ENCODE data around the gene OMP. TPM values are rescaled to one million over a fixed set of nuclear protein-coding genes. Genes with fewer than 3 reads are reported as not detected.

The OMP gene
- total RNA-seq, 1 donor from 2014 or later, result not detected

DNA sequence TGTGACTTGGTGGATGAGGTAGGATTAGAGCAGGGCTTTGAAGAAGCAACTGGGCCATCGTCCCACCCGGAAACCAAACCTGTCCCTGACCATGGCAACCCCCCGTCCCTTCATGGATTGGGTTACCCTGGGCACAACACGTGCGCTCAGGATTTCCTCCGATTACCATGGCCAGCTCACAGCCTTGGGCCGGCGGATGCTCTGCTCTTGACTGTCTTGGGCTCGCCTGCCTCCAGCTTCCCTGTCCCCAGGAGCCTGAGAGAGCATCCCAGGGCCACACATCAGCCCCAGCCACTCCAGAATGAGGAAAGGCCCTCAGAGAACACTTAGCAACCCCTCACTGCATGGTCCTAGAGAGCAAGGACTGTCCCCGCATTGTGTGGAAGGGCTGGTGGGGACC is 48.2 kb downstream of the OMP start:
- Mint-ChIP-seq H3K27ac (ENCODE audit: unreplicated experiment) (no peak overlapping the region), H3K27me3 (ENCODE audit: low read depth) (peaks cover 4% of the 10 kb centered on the region), H3K4me3 (ENCODE audit: unreplicated experiment) (no peak overlapping the region)

DNA sequence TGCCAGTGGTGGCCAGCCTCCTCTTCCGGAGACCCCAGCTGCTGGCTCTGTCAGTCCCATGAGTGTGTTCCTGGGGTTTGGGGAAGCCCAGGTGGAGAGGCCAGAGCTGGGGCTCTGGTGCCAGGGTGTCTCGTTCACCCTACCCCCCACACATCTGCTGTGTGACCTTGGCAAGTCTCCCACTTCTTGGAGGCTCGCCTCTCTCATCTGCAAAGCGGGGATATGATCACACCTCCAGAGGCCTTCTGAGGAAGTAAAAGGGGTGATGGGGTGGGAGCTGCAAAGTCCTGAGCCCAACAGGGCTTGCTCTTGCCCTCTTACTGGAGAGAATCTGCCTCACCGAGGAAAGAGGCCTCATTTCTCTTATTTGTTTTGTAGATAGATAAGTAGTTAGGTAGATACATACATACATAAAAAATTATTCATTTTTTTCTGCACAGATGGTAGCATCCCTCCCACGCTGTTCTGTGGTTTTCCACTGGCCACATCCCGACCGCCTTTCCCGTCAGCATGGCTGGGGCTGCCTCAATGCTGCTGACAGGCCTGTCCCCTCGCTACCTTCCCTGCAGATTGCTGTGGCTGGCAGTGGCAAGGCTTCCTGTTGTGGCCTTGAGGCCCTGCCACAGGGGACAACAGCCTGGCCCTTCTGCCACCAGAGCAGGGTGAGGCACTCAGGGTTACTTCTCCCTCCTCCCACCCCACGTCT is 49.3 kb downstream of the OMP start:
- TF ChIP-seq, protein P1, sequence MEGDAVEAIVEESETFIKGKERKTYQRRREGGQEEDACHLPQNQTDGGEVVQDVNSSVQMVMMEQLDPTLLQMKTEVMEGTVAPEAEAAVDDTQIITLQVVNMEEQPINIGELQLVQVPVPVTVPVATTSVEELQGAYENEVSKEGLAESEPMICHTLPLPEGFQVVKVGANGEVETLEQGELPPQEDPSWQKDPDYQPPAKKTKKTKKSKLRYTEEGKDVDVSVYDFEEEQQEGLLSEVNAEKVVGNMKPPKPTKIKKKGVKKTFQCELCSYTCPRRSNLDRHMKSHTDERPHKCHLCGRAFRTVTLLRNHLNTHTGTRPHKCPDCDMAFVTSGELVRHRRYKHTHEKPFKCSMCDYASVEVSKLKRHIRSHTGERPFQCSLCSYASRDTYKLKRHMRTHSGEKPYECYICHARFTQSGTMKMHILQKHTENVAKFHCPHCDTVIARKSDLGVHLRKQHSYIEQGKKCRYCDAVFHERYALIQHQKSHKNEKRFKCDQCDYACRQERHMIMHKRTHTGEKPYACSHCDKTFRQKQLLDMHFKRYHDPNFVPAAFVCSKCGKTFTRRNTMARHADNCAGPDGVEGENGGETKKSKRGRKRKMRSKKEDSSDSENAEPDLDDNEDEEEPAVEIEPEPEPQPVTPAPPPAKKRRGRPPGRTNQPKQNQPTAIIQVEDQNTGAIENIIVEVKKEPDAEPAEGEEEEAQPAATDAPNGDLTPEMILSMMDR (IDR thresholded peaks at IDR 0.05), result no peak
- peaks cover 2% of the 10 kb centered on the region for H3K27me3 Mint-ChIP-seq (ENCODE audit: low read depth)
- H3K36me3 Mint-ChIP-seq (ENCODE audit: low read depth), result no peaks in the 10 kb centered on the region
- H3K9me3 Mint-ChIP-seq (ENCODE audit: low read depth), result no peaks in the 10 kb centered on the region
- DNase-seq (ENCODE audit: low spot score), result no peak
- H3K4me1 Mint-ChIP-seq (ENCODE audit: low read depth), result peaks cover 13% of the 10 kb centered on the region
- H3K27ac Mint-ChIP-seq (ENCODE audit: unreplicated experiment), result no peak overlapping the region
- H3K4me3 Mint-ChIP-seq (ENCODE audit: unreplicated experiment), result no peak overlapping the region

More for the DNA sequence above, 48.2 kb downstream of the OMP start:
- TF ChIP-seq, protein P1 (IDR thresholded peaks at IDR 0.05), result no peak
- DNase-seq (ENCODE audit: low spot score), result no peak
- Mint-ChIP-seq H3K4me1 (ENCODE audit: low read depth) (peaks cover 13% of the 10 kb centered on the region), H3K9me3 (ENCODE audit: low read depth) (no peaks in the 10 kb centered on the region), H3K36me3 (ENCODE audit: low read depth) (no peaks in the 10 kb centered on the region)

DNA sequence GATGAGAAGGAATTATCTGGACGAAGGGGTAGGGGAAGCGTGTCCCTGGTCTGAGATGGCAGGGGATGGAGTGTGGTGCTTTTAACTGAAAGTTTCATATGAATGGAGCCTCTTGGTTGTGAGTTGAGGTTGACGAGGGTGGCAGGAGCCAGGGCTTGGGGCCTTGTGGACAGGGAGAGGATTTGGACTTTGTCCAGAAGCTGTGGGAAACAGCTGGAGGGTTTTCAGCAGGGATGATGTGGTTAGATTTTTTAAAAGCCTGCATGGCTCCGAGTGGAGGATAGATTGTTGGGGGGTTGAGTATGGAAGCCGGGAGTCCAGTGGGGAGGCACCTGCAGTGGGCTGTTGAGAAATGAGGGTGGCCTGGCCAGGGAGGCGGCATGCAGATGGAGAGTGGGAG is 50.2 kb downstream of the OMP start:
- Mint-ChIP-seq H3K9me3 (ENCODE audit: low read depth) (no peaks in the 10 kb centered on the region), H3K4me1 (ENCODE audit: low read depth) (peaks cover 13% of the 10 kb centered on the region), H3K36me3 (ENCODE audit: low read depth) (no peaks in the 10 kb centered on the region), H3K27ac (ENCODE audit: unreplicated experiment) (no peak overlapping the region), H3K27me3 (ENCODE audit: low read depth) (peaks cover 2% of the 10 kb centered on the region), H3K4me3 (ENCODE audit: unreplicated experiment) (no peak overlapping the region)
- no peak for DNase-seq (ENCODE audit: low spot score)
- TF ChIP-seq, protein P1 (IDR thresholded peaks at IDR 0.05), result no peak

Other genes starting within 250 kb of the OMP start
- 15.8 to 17.9 TPM (median 16.0 TPM) in 3 replicates for gene ACER3, start 241.9 kb upstream of the OMP start, total RNA-seq
- gene B3GNT6, start 68.4 kb upstream of the OMP start, total RNA-seq, result not detected in 3 replicates
- 11.9 to 16.7 TPM (median 13.6 TPM) in 3 replicates for gene CAPN5, start 35.9 kb upstream of the OMP start, total RNA-seq
- gene MYO7A, start 25.4 kb downstream of the OMP start, total RNA-seq, result not detected in 3 replicates
- gene GDPD4, start 198.8 kb downstream of the OMP start, total RNA-seq, result not detected in 3 replicates